GM12864 (cell line): ENCODE results near the gene ZNF264.
A peak's percentile ranks its signal among the peaks of the same experiment; 100 is the strongest.

Experiments
- DNase-seq: peaks from one replicate; pipeline ENCODE4 v3.0.0-alpha.2; 2011; ENCODE audit warnings: low read depth
- H3K4me3 ChIP-seq: 2 replicates; pipeline ENCODE4 v1.5.1; 2011; ENCODE audit warnings: mild to moderate bottlenecking, low read depth, low read length, control low read depth
- TF ChIP-seq, protein P1 (sequence below): IDR thresholded peaks from 2 replicates; pipeline ENCODE4 v1.5.1; 2011; ENCODE audit warnings: low read depth, mild to moderate bottlenecking, moderate library complexity, low read length, control low read depth, inconsistent platforms; ENCODE audit errors: missing control alignments

Gene ZNF264

DNA sequence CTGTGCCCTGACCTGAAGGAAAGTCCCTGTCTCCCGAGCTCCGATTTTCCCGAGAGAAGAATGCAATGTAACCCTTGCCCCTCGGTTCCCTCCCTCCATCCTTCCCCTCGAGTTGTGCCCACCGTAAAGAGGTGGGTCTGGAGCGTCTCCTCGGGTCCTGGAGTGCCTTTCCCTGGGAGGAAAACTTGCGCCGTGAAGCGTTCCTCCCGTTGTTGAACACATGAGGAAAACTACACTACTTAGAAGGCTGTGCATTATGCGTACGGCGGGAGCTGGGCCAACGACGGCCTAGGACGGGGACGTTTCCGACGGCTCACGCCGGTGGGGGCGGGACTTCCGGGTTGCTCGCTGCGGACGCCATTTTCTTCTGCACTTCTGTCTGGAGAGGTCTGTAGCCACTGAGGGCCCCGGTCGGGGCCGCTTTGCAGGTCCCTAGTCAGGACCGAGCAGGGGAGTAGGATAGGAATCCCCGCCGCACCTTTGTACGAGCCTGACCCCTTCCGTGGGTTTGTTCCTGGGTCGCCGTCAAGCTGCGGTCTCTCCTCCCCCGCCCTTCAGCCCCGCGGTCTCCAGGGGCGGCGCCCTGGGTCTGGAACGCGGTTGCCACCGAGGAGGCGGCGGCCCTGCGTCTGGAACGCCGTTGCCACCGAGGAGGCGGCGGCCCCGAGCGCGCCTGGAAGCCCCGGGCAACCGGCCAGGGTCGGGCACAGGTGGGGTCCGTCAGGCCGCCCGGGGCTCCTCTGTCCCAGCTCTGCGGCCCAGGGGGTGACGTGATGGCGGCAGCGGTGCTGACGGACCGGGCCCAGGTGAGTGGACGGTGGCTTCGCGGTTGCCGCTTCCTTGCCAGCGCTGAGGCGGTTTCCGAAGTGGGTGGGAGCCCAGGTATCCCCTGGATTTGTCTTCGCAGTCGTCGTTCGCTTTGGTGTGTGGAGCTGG, at the start of gene ZNF264:
Gene ZNF264 (plus strand): TSS at position 360 of the 936 bp plus-strand sequence. CDS start 414 bp downstream, at position 774.
- DNase-seq, result peak; percentile 73
- TF ChIP-seq, protein P1, sequence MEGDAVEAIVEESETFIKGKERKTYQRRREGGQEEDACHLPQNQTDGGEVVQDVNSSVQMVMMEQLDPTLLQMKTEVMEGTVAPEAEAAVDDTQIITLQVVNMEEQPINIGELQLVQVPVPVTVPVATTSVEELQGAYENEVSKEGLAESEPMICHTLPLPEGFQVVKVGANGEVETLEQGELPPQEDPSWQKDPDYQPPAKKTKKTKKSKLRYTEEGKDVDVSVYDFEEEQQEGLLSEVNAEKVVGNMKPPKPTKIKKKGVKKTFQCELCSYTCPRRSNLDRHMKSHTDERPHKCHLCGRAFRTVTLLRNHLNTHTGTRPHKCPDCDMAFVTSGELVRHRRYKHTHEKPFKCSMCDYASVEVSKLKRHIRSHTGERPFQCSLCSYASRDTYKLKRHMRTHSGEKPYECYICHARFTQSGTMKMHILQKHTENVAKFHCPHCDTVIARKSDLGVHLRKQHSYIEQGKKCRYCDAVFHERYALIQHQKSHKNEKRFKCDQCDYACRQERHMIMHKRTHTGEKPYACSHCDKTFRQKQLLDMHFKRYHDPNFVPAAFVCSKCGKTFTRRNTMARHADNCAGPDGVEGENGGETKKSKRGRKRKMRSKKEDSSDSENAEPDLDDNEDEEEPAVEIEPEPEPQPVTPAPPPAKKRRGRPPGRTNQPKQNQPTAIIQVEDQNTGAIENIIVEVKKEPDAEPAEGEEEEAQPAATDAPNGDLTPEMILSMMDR, result no peak
- peak within 1 kb of the TSS; percentile 87 for H3K4me3 ChIP-seq

DNA sequence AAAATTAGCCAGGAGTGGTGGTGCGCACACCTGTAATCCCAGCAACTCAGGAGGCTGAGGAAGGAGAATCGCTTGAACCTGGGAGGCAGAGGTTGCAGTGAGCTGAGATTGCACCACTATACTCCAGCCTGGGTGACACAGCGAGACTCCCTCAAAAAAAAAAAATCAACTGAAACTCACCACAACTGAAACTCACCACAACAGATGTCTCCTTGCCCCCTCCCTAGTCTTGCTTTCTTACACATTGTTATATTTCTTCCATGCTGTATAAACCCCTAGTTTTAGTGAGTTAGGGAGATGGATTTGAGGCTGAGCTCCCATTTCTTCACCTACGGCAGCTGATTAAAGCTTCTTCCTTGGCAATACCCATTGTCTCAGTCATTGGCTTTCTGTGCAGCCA, 49.6 kb upstream of the ZNF264 start:
- no peak for DNase-seq
- no peak overlapping the region for H3K4me3 ChIP-seq
- TF ChIP-seq, protein P1, result no peak

DNA sequence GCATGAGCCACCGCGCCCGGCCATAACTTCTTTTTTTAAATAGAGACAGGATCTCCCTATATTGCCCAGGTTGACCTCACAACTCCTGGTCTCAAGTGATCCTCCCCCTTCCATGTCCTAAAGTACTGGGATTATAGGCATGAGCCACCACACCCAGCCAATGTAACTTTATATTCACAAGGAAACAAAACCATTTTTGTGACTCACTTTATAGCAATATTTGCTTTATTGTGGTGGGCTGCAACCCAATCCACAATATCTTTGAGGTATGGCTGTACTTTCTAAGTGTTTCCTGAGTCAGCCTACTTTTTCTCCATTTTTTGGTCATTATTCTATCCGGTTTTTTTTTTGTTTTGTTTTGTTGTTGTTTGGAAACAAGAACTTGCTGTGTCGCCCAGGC, 38.4 kb upstream of the ZNF264 start:
- H3K4me3 ChIP-seq, result no peak overlapping the region
- no peak for DNase-seq
- TF ChIP-seq, protein P1, result no peak

DNA sequence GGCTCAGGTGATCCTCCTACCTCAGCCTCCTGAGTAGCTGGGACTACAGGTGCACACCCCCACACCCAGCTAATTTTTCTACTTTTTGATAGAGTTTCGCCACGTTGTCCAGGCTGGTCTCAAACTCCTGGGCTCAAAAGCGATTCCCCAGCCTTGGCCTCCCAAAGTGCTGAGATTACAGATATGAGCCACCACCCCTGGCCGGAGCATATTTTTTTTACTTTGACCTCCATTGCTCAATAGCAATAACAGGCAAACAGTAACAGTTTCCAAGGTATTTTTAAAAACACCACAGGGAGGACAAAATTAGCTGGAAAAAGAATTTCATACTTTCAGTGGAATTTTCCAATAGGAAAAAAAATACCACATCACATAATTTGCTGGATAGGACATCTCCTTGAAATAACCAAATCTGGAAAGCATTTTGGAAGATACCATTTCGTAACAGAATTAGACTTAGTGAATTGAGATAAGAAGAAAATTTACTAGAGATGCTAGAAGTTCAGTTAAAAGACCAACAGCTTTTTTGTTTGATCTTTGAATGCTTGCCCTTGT, 29.2 kb upstream of the ZNF264 start:
- DNase-seq, result no peak
- H3K4me3 ChIP-seq, result no peak overlapping the region
- TF ChIP-seq, protein P1, result no peak

DNA sequence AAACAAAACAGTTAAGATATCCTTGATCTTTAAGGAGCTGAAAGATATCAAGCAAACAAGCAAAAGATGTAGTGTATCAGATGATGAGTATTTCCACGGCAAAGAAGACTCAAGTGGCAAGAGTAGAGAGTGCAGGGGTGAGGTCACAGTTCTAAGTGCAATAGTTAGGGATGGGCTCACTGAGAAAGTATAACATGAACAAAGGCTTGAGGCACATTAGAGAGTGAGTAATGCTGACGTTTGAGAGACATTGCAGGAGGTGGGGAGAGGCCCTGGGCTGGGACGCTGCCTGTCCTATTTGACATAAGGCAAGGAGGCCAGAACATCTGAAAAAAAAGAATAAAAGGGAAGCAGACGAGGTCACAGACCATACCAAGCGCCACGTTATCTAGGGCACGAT, 25.5 kb upstream of the ZNF264 start:
- H3K4me3 ChIP-seq, result no peak overlapping the region
- DNase-seq, result no peak
- TF ChIP-seq, protein P1, result no peak

DNA sequence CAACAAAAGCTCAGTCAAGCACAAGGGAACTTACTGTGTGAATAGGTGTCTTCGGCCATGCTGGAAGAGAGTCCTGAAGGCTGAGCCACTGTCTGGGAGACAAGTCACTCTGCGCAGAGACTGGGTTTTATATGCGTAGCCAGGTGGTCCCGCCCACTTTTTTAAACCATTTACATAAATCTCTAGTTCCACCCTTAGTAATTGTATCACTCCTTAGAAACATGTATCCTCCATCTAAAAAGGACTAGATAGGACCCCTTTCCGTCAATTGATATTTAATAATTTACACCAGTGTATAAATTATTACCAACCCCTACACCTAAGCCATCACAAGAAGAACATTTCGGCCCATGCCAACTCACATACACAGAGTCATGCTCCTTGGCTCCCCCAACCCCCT, 23.9 kb upstream of the ZNF264 start, which contains the start of gene DUXA:
Gene DUXA (minus strand): TSS at position 101 of the 400 bp plus-strand sequence. CDS start 42 bp downstream, at position 59.
- no peak for DNase-seq
- TF ChIP-seq, protein P1, result no peak
- no peak within 1 kb of the TSS for H3K4me3 ChIP-seq
